HG03439 (cell line): ENCODE data around the gene GATAD2B.
"Not testable (repeated sequence)": the region's sequence is repeated elsewhere in the genome, so short reads cannot be mapped to it uniquely, and the experiment has no call there.

Experiments used
- ATAC-seq: cut with Tn5 transposase; IDR thresholded peaks from one replicate; pipeline ENCODE4 v1.9.1; 2021; ENCODE audit warnings: mild to moderate bottlenecking, moderate library complexity; ENCODE audit not compliant: unreplicated experiment

Gene GATAD2B

GRCh38 chr1:153899509-153899908 lies 23.3 kb downstream of the GATAD2B start:
- no peak for ATAC-seq

- not testable (repeated sequence) for ATAC-seq
Measured at GRCh38 chr1:153895866-153896265, 26.9 kb downstream of the GATAD2B start.

- ATAC-seq, result not testable (repeated sequence)
Measured at GRCh38 chr1:153891042-153891441, 31.7 kb downstream of the GATAD2B start.

GRCh38 chr1:153888533-153888932 lies 34.2 kb downstream of the GATAD2B start:
- no peak for ATAC-seq

- no peak for ATAC-seq
Measured at GRCh38 chr1:153886127-153886526, 36.6 kb downstream of the GATAD2B start.

GRCh38 chr1:153883223-153883622 lies 39.5 kb downstream of the GATAD2B start:
- ATAC-seq, result no peak

- ATAC-seq, result no peak
Measured at GRCh38 chr1:153882296-153882912, 40.4 kb downstream of the GATAD2B start.

GRCh38 chr1:153881751-153882150 lies 41.0 kb downstream of the GATAD2B start:
- no peak for ATAC-seq

GRCh38 chr1:153880962-153881361 lies 41.8 kb downstream of the GATAD2B start:
- ATAC-seq, result no peak

GRCh38 chr1:153880024-153880423 lies 42.7 kb downstream of the GATAD2B start:
- no peak for ATAC-seq

GRCh38 chr1:153877112-153877511 lies 45.7 kb downstream of the GATAD2B start:
- ATAC-seq, result no peak

GRCh38 chr1:153872934-153873333 lies 49.8 kb downstream of the GATAD2B start:
- ATAC-seq, result no peak

GRCh38 chr1:153872331-153872730 lies 50.4 kb downstream of the GATAD2B start:
- no peak for ATAC-seq

GRCh38 chr1:153869486-153869885 lies 53.3 kb downstream of the GATAD2B start:
- no peak for ATAC-seq

GRCh38 chr1:153866045-153866850 lies 56.5 kb downstream of the GATAD2B start:
- peak; percentile 60 for ATAC-seq

GRCh38 chr1:153860285-153860684 lies 62.5 kb downstream of the GATAD2B start:
- ATAC-seq, result no peak

- ATAC-seq, result no peak
Measured at GRCh38 chr1:153857505-153857904, 65.3 kb downstream of the GATAD2B start.

- no peak for ATAC-seq
Measured at GRCh38 chr1:153856763-153857162, 66.0 kb downstream of the GATAD2B start.

GRCh38 chr1:153852170-153852569 lies 70.6 kb downstream of the GATAD2B start:
- ATAC-seq, result no peak

- peak; percentile 64 for ATAC-seq
Measured at GRCh38 chr1:153849487-153850185, 73.1 kb downstream of the GATAD2B start.

- ATAC-seq, result no peak
Measured at GRCh38 chr1:153848805-153849204, 74.0 kb downstream of the GATAD2B start.

- no peak for ATAC-seq
Measured at GRCh38 chr1:153845158-153845557, 77.6 kb downstream of the GATAD2B start.
